NT2/D1 (cell line): Measurements from ENCODE around the gene BCL3.

Experiments used
- YY1 ChIP-seq: IDR thresholded peaks from 2 replicates; pipeline ENCODE4 v1.6.1; 2011; ENCODE audit not compliant: insufficient read length, insufficient read depth
- ZNF274 ChIP-seq: IDR thresholded peaks from 2 replicates; pipeline ENCODE4 v1.6.1; 2011; ENCODE audit warnings: mild to moderate bottlenecking, low read depth, low read length

DNA sequence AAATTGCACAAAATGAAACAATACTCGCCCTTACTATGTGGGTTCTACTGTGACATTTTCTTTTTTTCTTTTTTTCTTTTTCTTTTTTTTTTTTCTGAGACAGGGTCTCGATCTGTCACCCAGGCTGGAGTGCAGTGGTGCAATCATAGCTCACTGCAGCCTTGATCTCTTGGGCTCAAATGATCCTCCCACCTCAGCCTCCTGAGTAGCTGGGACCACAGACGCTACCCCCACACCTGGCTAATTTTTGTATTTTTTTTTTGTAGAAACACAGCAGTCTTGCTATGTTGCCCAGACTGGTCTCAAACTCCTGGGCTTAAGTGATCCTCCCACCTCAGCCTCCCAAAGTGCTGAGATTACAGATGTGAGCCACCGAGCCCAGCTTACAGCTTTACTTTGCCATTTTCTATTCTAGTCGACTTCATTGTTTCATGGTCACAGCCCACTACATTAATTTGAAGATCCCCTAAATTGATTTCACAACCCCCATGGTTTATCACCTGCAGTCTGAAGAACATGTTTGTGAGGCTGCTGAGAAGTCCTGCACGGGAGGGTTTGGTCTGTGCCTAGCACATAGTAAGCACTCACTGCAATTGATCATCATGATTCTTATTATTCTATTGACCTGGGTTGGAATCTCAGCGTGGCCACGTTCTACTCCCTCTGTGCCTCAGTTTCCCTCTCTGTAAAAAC is 3.8 kb downstream of the BCL3 start:
- TF ChIP-seq YY1 = no peak
- TF ChIP-seq ZNF274 = no peak
